Measurements from ENCODE around the gene CABP7.

DNA sequence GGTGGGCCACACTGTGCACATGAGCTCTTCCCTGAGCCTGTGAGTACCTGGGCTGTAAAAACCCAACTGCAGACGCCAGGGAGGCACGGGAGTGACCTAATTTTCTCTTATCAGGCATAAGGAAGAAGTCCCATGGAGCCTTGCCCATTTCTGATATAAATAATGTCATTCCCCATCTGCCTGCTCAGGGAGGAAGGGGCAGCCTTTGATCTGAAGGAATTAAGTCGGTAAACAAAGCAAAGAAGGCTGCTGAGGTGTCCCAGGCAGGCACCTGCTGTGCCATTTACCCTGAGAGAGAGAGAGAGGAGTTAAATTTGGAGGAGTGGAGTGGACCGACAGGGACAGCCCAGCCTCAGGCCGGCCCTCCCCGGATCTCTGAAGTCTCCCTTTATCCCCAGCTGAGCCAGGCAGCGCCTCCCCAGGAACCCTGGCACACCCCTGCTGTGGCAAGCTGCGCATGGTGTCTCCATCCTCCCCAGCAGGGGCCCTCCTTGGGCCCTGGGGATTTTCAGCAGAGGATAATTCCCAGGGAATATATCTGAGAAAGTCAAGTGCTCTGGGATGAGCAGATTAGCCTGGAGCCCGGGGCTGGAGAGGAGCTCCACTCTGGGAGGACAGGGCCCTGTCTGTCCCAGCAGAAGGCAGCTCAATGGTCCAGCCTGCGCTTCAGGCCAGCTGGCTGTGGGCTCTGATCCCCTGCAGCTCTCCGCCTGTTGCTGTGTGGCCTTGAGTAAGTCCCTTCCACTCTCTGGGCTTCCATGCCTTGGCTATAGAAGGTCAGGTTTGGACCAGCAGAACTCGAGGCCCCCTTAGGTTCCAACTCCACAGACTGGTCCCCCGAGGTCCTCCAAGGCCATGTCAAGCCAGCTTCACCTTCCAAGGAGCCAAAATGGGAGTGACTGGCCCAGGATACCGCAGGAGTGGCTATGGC, 17.5 kb upstream of the CABP7 start:
- TF ChIP-seq CTCF (IDR thresholded peaks at IDR 0.05; ENCODE audit: poor library complexity): no peak
- TF ChIP-seq EZH2 (IDR thresholded peaks at IDR 0.05; ENCODE audit: borderline replicate concordance): no peak
